Stimulated activated effector memory CD8-positive, alpha-beta T cell treated with anti-CD3 and anti-CD28 coated beads, Interleukin-12 subunit alpha, Interleukin-12 subunit beta, amount 100 ng/mL, for 72 hours (primary cell): ENCODE measurements around the gene FAM83E.

Experiments used
- ATAC-seq: fragments of 150-1000 bp; cut with Tn5 transposase; 2 replicates; pipeline ENCODE4 v1.10.0; 2021
- DNase-seq, 2 donors: peaks; one replicate each; pipeline ENCODE4 v3.0.0; 2021 to 2022; ENCODE audit warnings: low spot score in 2 of 2
- H3K27ac Mint-ChIP-seq: one replicate; pipeline ENCODE4 v1.8.0; 2022; ENCODE audit warnings: mild to moderate bottlenecking, mixed read lengths
- H3K36me3 Mint-ChIP-seq: one replicate; pipeline ENCODE4 v1.8.0; 2022; ENCODE audit warnings: mild to moderate bottlenecking, mixed read lengths
- H3K4me1 Mint-ChIP-seq: one replicate; pipeline ENCODE4 v1.8.0; 2022; ENCODE audit warnings: mixed read lengths
- H3K4me3 Mint-ChIP-seq: one replicate; pipeline ENCODE4 v1.8.0; 2022; ENCODE audit warnings: mild to moderate bottlenecking, mixed read lengths
- H3K9me3 Mint-ChIP-seq: one replicate; pipeline ENCODE4 v1.8.0; 2022; ENCODE audit warnings: mixed read lengths

FAM83E gene

GRCh38 chr19:48646001-48646721 is 31.3 kb upstream of the FAM83E start, which contains the start of gene CA11:
Gene CA11, minus strand, starts transcription at chr19:48646187. Its CDS starts 555 bp downstream, at chr19:48645632.
- H3K4me3 Mint-ChIP-seq: peak within 1 kb of the TSS; percentile 98
- peak within 1 kb of the TSS; percentile 96 for H3K27ac Mint-ChIP-seq
- H3K4me1 Mint-ChIP-seq: peaks cover 46% of the 10 kb centered on the region
- ATAC-seq (peak; percentile 90), DNase-seq (peak; percentile 95 to 98)
- peaks cover 18% of the 10 kb centered on the region for H3K36me3 Mint-ChIP-seq
- H3K9me3 Mint-ChIP-seq: no peaks in the 10 kb centered on the region

- H3K9me3 Mint-ChIP-seq: no peaks in the 10 kb centered on the region
- H3K4me1 Mint-ChIP-seq: peaks cover 43% of the 10 kb centered on the region
- DNase-seq (no peak), ATAC-seq (no peak)
- H3K27ac Mint-ChIP-seq: peak overlapping the region; percentile 96
- H3K36me3 Mint-ChIP-seq: peaks cover 18% of the 10 kb centered on the region
- peak overlapping the region; percentile 98 for H3K4me3 Mint-ChIP-seq
These were observed 30.7 kb upstream of the FAM83E start for GRCh38 chr19:48645620-48646000.

GRCh38 chr19:48644839-48645619 is 30.2 kb upstream of the FAM83E start:
- Mint-ChIP-seq H3K9me3 (no peaks in the 10 kb centered on the region), H3K4me3 (peak overlapping the region; percentile 98), H3K4me1 (peaks cover 45% of the 10 kb centered on the region), H3K27ac (peak overlapping the region; percentile 96), H3K36me3 (peaks cover 18% of the 10 kb centered on the region)
- peak; percentile 59 to 83 for DNase-seq
- peak; percentile 79 for ATAC-seq

- Mint-ChIP-seq H3K36me3 (peaks cover 18% of the 10 kb centered on the region), H3K4me1 (peaks cover 52% of the 10 kb centered on the region), H3K9me3 (no peaks in the 10 kb centered on the region), H3K27ac (peak overlapping the region; percentile 96), H3K4me3 (peak overlapping the region; percentile 98)
- no peak for DNase-seq
- ATAC-seq: no peak
These were observed 29.5 kb upstream of the FAM83E start for GRCh38 chr19:48644355-48644754.

- Mint-ChIP-seq H3K9me3 (peaks cover 3% of the 10 kb centered on the region), H3K27ac (no peak overlapping the region), H3K4me1 (peaks cover 60% of the 10 kb centered on the region), H3K4me3 (no peak overlapping the region), H3K36me3 (peaks cover 23% of the 10 kb centered on the region)
- DNase-seq (no peak), ATAC-seq (no peak)
These were observed 28.0 kb upstream of the FAM83E start for GRCh38 chr19:48642862-48643261.

- H3K4me3 Mint-ChIP-seq: no peak overlapping the region
- peaks cover 58% of the 10 kb centered on the region for H3K4me1 Mint-ChIP-seq
- ATAC-seq: no peak
- peaks cover 3% of the 10 kb centered on the region for H3K9me3 Mint-ChIP-seq
- no peak for DNase-seq
- no peak overlapping the region for H3K27ac Mint-ChIP-seq
- peaks cover 29% of the 10 kb centered on the region for H3K36me3 Mint-ChIP-seq
These were observed 27.0 kb upstream of the FAM83E start for GRCh38 chr19:48641850-48642249.

- H3K4me1 Mint-ChIP-seq: peaks cover 50% of the 10 kb centered on the region
- peaks cover 3% of the 10 kb centered on the region for H3K9me3 Mint-ChIP-seq
- no peak for DNase-seq
- peak overlapping the region; percentile 55 for H3K4me3 Mint-ChIP-seq
- peaks cover 37% of the 10 kb centered on the region for H3K36me3 Mint-ChIP-seq
- no peak for ATAC-seq
- no peak overlapping the region for H3K27ac Mint-ChIP-seq
These were observed 24.9 kb upstream of the FAM83E start for GRCh38 chr19:48639483-48640375.

GRCh38 chr19:48638831-48639381 is 24.0 kb upstream of the FAM83E start:
- Mint-ChIP-seq H3K36me3 (peaks cover 36% of the 10 kb centered on the region), H3K27ac (peak overlapping the region; percentile 99), H3K4me3 (peak overlapping the region; percentile 89), H3K4me1 (peaks cover 50% of the 10 kb centered on the region), H3K9me3 (peaks cover 3% of the 10 kb centered on the region)
- no peak for DNase-seq
- ATAC-seq: no peak

DNA sequence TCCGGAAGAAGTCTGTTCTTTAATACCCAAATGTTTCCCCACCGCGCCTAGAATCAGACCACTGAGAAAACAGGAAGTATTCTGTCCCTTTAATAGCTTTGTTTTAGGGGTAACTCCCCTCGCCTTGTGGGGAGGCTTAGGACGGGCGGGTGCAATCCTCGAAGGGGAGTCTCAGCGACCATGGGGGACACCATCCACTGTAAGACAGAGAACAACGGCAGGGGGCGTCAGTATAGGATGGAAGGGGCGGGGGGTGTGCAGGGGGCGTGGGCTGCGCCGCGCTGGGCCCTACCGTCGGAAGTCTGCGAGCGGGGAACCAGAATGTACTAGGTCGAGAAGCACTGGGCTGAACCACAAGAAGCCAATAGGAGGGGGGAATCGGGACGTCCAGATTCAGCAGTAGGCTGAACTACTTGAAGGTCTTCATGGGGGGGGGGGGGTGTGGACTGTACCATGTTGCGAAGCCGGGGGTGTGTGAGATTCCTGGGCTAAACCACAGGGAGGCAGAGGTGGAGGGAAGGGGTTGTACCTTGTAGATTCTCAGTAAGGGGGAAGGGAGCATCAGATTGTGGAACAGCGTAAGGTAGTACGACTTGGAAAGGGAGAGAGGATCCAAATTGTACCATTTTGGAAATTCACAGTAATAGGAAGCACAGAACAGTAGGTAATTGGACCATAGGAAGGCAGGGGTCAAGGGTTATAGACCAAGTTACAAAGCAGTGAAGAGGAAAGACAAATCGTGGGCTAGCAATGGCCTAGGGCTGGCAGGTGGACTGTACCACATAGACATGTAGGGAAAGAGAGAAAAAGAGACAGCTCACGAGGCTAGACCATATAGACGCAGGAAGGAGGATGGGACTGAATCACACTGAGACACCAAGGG is 23.3 kb upstream of the FAM83E start:
- peak overlapping the region; percentile 89 for H3K4me3 Mint-ChIP-seq
- H3K4me1 Mint-ChIP-seq: peaks cover 50% of the 10 kb centered on the region
- peaks cover 36% of the 10 kb centered on the region for H3K36me3 Mint-ChIP-seq
- peak in 1 of 2 donors; percentile 83 for DNase-seq
- peaks cover 3% of the 10 kb centered on the region for H3K9me3 Mint-ChIP-seq
- H3K27ac Mint-ChIP-seq: peak overlapping the region; percentile 99
- ATAC-seq: peak; percentile 55

DNA sequence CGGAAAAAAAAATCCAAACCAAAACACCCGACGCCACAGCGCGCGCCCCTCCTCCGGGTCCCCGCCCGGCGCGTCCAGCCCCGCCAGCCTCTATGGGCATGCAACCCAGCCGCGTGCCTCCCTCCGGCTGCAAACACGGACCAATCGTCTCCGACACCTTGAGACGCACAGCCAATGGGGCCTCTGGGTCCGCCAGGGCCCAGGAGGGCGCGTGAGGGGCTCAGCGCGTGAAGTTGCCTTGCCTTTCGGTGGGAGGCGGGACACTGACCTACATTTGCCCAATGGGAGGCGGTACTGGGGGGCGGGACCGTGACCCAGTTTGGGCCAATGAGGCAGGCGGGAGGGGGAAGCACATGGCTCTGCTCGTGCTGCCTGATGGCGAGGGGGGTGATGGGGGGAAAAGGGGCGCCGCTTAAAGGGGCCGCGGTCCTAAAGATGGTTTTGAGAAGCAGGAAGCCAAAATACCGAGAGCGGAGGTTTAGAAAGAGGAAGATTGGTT is 22.6 kb upstream of the FAM83E start:
- Mint-ChIP-seq H3K36me3 (peaks cover 39% of the 10 kb centered on the region), H3K4me3 (peak overlapping the region; percentile 89), H3K27ac (peak overlapping the region; percentile 99), H3K4me1 (peaks cover 50% of the 10 kb centered on the region), H3K9me3 (peaks cover 3% of the 10 kb centered on the region)
- DNase-seq (peak; percentile 92 to 99), ATAC-seq (peak; percentile 85)

DNA sequence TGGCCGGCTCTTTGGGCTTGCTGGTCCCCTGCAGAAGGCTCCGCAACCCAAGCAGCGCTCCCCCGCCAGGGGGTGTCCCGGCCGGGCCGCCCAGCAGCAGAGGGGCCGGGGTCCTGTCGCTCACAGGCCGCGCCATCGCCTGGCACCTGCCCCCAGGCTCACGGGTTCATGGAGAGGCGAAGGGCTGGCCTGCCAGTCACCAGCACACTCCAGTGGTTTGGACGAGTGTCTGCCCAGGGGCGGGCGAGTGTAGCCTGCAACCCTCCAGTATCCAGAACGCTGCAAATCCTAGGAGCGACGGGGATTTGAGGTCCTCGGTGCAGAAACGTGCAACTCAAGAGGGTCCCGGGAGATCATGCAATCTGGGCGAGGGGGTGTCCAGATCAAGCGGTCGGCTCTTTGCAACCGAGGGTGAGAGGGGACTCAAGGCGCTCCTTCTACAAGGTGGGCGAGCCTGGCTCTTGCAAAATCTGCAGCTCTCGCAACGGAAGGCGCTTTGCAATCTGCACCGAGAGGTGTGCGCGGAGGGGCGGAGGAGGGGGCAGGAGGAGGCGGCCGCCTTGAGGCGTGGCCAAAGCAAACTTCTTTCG is 22.1 kb upstream of the FAM83E start, which contains the start of gene DBP:
Gene DBP (minus strand): TSS at position 521 of the 590 bp plus-strand sequence. CDS start 385 bp downstream, at position 136.
- ATAC-seq (peak; percentile 1), DNase-seq (no peak)
- Mint-ChIP-seq H3K4me3 (peak within 1 kb of the TSS; percentile 89), H3K36me3 (peaks cover 44% of the 10 kb centered on the region), H3K27ac (peak within 1 kb of the TSS; percentile 99), H3K4me1 (peaks cover 50% of the 10 kb centered on the region), H3K9me3 (peaks cover 3% of the 10 kb centered on the region)

GRCh38 chr19:48635966-48636858 is 21.3 kb upstream of the FAM83E start:
- peaks cover 44% of the 10 kb centered on the region for H3K36me3 Mint-ChIP-seq
- peaks cover 3% of the 10 kb centered on the region for H3K9me3 Mint-ChIP-seq
- DNase-seq (no peak), ATAC-seq (no peak)
- peaks cover 50% of the 10 kb centered on the region for H3K4me1 Mint-ChIP-seq
- H3K4me3 Mint-ChIP-seq: peak overlapping the region; percentile 89
- peak overlapping the region; percentile 86 for H3K27ac Mint-ChIP-seq
